Esophagus (tissue), 2 donors: ENCODE results near the gene SUSD4. TPM values are rescaled to one million over a fixed set of nuclear protein-coding genes. Genes with fewer than 3 reads are reported as not detected.

Experiments used
- H3K27ac ChIP-seq, 2 donors: one replicate each; pipeline ENCODE4 v1.5.1; 2013; ENCODE audit warnings: low read depth in 2 of 2, mild to moderate bottlenecking in 2 of 2, inconsistent platforms in 1 of 2, low read length in 1 of 2, moderate library complexity in 1 of 2
- H3K27me3 ChIP-seq, 2 donors: one replicate each; pipeline ENCODE4 v1.6.1; 2013; ENCODE audit warnings: low read length in 2 of 2, control low read depth in 1 of 2, mild to moderate bottlenecking in 1 of 2; ENCODE audit not compliant: insufficient read depth in 2 of 2, control insufficient read depth in 1 of 2
- H3K36me3 ChIP-seq, 2 donors: one replicate each; pipeline ENCODE4 v1.6.1; 2013; ENCODE audit warnings: low read length in 1 of 2; ENCODE audit not compliant: control insufficient read depth in 2 of 2, insufficient read depth in 2 of 2
- H3K4me1 ChIP-seq, 2 donors: one replicate each; pipeline ENCODE4 v1.6.1; 2013; ENCODE audit warnings: low read length in 1 of 2; ENCODE audit not compliant: control insufficient read depth in 2 of 2, insufficient read depth in 2 of 2
- H3K4me3 ChIP-seq, 2 donors: one replicate each; pipeline ENCODE4 v1.5.1; 2013; ENCODE audit warnings: low read length in 2 of 2, mild to moderate bottlenecking in 2 of 2, low read depth in 1 of 2, moderate library complexity in 1 of 2
- H3K9me3 ChIP-seq, 2 donors: one replicate each; pipeline ENCODE4 v1.6.1; 2013; ENCODE audit warnings: mild to moderate bottlenecking in 2 of 2, low read depth in 1 of 2, low read length in 1 of 2, moderate library complexity in 1 of 2; ENCODE audit not compliant: control insufficient read depth in 2 of 2, insufficient read depth in 1 of 2
- WGBS, 2 donors: extraction: QIAGEN DNeasy Blood & Tissue Kit; methylation state at CpG; one replicate each; pipeline ENCODE4 v1.1.7; 2013; 5-methylcytosine and 5-hydroxymethylcytosine counted together
- polyA plus RNA-seq, 2 donors: library from polyadenylated mRNA; stranded (reverse); fragments of 200-250 nt; gene quantifications; one replicate each; pipeline ENCODE4 v1.2.3, GENCODE V29; 2013
- donor health status: healthy with polysubstance abuse.
- donor health status: Bipolar disorder and iron deficiency.

Gene SUSD4
- polyA plus RNA-seq, 2 donors: 39.5 to 50.5 TPM

DNA sequence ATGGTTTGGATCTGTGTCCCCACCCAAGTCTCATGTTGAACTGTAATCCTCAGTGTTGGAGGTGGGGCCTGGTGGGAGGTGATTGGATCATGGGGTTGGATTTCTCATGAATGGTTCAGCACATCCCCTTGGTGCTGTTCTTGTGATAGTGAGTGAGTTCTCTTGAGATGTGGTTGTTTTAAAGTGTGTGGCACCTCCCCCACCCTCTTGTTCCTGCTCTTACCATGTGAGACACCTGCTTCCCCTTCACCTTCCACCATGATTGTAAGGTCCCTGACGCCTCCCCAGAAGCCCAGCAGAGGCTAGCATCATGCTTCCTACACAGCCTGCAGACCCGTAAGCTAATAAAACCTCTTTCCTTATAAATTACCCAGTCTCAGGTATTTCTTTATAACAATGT lies 55.8 kb downstream of the SUSD4 start:
- Histone ChIP-seq H3K36me3 (no peaks in the 10 kb centered on the region), H3K9me3 (no peaks in the 10 kb centered on the region), H3K4me1 (no peaks in the 10 kb centered on the region), H3K27ac (no peak overlapping the region), H3K4me3 (no peak overlapping the region), H3K27me3 (no peaks in the 10 kb centered on the region)
- 78 to 79% methylated on average over 2 of the region's 2 CpGs for WGBS, 2 donors

DNA sequence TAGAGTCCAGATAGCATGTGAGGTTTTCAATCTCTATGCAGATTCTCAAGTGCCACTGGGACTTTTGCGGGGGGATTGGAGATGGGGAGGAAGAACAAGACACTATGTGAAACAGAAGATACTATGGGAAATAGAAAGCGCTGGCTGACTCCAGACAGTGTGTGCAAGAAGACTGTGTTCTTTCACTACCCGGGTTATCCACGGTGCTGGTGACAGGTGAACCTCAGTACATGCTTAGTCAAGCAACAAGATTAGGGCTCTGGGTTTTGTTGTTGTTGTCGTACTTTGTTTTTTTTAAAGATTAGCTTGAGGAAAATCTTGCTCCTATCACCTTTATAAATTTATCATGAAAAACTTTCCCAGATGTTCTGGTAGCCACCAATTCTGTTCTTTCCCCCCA lies 56.4 kb downstream of the SUSD4 start:
- Histone ChIP-seq H3K36me3 (no peaks in the 10 kb centered on the region), H3K4me3 (no peak overlapping the region), H3K27ac (no peak overlapping the region), H3K9me3 (no peaks in the 10 kb centered on the region), H3K4me1 (no peaks in the 10 kb centered on the region), H3K27me3 (no peaks in the 10 kb centered on the region)
- 78 to 90% methylated on average over 5 of the region's 5 CpGs for WGBS, 2 donors

DNA sequence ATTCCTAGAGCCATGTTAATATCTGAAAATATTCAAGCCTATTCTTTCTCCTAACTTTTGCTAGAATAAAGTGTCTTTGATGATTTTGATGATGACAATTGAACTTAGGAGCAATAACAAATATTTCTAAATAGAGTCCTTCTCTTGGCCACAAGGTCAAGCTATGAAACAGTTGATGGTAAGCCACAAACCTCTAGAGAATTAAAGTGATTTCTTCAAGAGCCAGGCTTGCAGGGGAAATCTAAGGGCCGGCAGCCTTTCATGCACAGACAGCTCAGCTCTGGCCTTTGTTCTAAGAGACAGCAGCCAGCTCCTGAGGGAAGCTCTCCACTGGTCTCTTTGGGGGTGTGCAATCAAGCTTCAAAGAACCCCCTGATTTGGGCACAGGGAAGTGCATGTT lies 59.0 kb downstream of the SUSD4 start:
- Histone ChIP-seq H3K36me3 (no peaks in the 10 kb centered on the region), H3K27ac (no peak overlapping the region), H3K4me1 (peaks cover 0 to under 1% of the 10 kb centered on the region in 2 donors), H3K27me3 (no peaks in the 10 kb centered on the region), H3K4me3 (no peak overlapping the region), H3K9me3 (no peaks in the 10 kb centered on the region)
- WGBS, 2 donors: 58 to 68% methylated on average over 1 of the region's 1 CpG

DNA sequence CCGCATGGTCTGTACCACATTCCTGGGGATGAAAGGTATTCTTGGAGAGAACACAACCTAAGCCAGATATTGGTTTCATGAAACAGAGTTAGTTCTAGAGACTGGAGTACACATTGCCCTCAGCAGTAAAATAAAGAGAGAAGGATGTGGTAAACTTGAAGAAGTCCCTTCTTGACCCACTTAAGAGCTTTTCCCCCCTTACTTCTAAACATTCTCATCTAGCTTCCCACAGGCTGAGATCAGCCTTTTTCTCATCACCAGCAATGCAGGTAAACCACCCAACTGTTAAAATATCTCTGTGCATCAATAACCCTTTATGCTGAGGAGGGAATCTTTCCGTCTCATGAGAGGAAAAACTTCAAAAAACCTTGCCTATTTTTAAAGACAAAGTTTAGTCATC lies 62.6 kb downstream of the SUSD4 start:
- peaks cover 1 to 2% of the 10 kb centered on the region in 2 donors for H3K4me1 ChIP-seq
- no peak overlapping the region for H3K4me3 ChIP-seq
- 94 to 96% methylated on average over 2 of the region's 2 CpGs for WGBS, 2 donors
- no peaks in the 10 kb centered on the region for H3K9me3 ChIP-seq
- H3K36me3 ChIP-seq: peaks cover 0 to under 1% of the 10 kb centered on the region in 2 donors
- no peaks in the 10 kb centered on the region for H3K27me3 ChIP-seq
- H3K27ac ChIP-seq: no peak overlapping the region

DNA sequence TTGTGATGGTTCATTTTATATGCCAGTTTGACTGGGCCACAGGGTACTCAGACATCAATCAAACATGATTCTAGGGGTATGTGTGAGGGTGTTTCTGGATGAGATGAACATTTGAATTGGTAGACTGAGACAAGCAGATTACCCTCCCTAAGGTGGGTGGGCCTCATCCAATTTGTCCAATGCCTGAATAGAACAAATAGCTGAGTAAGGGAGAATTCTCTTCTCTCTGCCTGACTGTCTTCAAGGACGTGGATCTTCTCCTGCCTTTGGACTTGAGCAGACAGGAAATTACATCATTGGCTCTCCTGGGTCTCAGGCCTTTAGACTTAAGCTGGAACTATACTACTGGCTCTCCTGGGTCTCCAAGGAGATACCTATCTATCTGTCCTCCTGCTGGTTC lies 64.4 kb downstream of the SUSD4 start:
- no peak overlapping the region for H3K4me3 ChIP-seq
- peaks cover 1 to 2% of the 10 kb centered on the region in 2 donors for H3K4me1 ChIP-seq
- no peaks in the 10 kb centered on the region for H3K27me3 ChIP-seq
- H3K9me3 ChIP-seq: peaks cover 0 to 2% of the 10 kb centered on the region in 2 donors
- peaks cover 0 to 7% of the 10 kb centered on the region in 2 donors for H3K36me3 ChIP-seq
- no peak overlapping the region for H3K27ac ChIP-seq
- 42 to 64% methylated on average over 1 of the region's 1 CpG for WGBS, 2 donors

DNA sequence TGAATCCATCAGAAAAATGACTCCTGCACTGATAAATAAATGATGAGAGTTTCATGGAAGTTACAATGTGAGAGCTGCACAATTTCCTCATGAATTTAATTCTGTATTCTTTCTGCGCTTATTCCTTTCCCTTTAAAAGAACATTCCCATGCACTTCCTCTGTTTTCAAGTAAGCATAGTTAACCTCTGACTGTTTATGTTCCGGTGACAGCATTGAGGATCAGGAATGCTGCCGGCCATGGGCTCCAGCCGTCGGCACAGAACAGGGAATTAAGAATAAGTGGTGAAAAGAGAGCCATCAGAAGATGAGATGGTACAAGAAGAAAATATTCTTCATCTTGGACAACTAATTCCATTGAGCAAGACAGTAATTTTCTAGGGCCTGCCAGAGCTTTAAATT lies 65.3 kb downstream of the SUSD4 start:
- H3K9me3 ChIP-seq: peaks cover 0 to 2% of the 10 kb centered on the region in 2 donors
- 61 to 64% methylated on average over 5 of the region's 5 CpGs for WGBS, 2 donors
- H3K27me3 ChIP-seq: no peaks in the 10 kb centered on the region
- peaks cover 0 to 7% of the 10 kb centered on the region in 2 donors for H3K36me3 ChIP-seq
- peaks cover 1 to 2% of the 10 kb centered on the region in 2 donors for H3K4me1 ChIP-seq
- no peak overlapping the region for H3K27ac ChIP-seq
- no peak overlapping the region for H3K4me3 ChIP-seq

DNA sequence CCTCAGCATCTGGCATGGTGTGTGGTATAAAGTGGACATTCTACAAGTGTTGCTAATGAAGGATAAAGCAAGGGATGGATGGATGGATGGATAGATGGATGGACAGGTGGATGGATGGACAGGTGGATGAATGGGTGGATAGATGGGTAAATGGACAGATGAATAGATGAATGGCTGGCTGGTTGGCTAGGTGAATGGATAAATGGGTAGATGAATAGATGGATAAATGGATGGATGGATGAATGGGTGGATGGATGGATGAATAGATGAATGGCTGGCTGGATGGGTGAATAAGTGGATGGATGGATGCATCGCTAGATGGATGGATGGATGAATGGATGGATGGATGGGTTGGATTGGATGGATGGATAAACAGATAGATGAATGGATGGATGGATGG lies 66.2 kb downstream of the SUSD4 start:
- peaks cover 1 to 2% of the 10 kb centered on the region in 2 donors for H3K4me1 ChIP-seq
- no peak overlapping the region for H3K27ac ChIP-seq
- WGBS, 2 donors: 95 to 98% methylated on average over 1 of the region's 1 CpG
- H3K4me3 ChIP-seq: no peak overlapping the region
- peaks cover 0 to 7% of the 10 kb centered on the region in 2 donors for H3K36me3 ChIP-seq
- peaks cover 0 to 2% of the 10 kb centered on the region in 2 donors for H3K9me3 ChIP-seq
- H3K27me3 ChIP-seq: no peaks in the 10 kb centered on the region

DNA sequence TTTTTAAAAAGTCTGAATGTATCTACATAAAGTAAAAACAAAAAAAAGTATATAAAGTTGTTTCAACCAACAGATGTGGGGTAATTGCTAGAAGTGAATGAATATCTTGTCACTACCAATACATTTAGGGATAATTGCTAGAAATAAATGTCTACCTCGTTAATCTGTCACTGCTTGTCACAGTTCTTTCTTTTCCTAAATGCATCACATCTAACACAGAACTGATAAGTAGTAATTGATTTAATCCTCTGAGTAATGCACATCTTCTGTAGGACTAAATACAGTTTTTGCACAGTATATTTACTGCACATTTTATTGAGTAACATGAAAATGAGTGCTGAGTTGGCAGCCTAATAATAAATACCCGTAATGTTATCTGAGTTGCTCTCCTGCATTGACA lies 72.2 kb downstream of the SUSD4 start:
- Histone ChIP-seq H3K36me3 (peaks cover 0 to 7% of the 10 kb centered on the region in 2 donors), H3K9me3 (peaks cover 0 to 2% of the 10 kb centered on the region in 2 donors), H3K27me3 (no peaks in the 10 kb centered on the region), H3K27ac (no peak overlapping the region), H3K4me1 (no peaks in the 10 kb centered on the region), H3K4me3 (no peak overlapping the region)
- WGBS, 2 donors: 70 to 82% methylated on average over 2 of the region's 2 CpGs

DNA sequence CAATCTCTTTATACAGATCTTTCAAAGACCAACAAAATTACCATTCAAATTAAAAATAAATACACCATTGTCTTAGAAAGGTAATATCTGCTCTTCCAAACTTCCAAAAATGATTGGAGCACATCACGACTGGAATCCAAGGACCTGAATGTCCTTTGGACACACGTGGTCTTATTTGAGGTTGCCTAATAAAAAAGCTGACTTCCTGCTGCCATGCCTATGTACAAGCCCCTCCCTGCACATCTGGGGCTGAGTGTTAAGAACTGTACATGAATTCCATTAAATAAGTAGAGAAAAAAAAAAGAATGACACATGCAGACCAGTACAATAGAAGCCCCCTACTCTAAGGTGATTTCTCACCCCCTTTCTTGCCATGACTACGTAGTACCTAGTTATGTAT lies 73.6 kb downstream of the SUSD4 start:
- Histone ChIP-seq H3K27me3 (no peaks in the 10 kb centered on the region), H3K36me3 (peaks cover 0 to 6% of the 10 kb centered on the region in 2 donors), H3K4me3 (no peak overlapping the region), H3K4me1 (no peaks in the 10 kb centered on the region), H3K9me3 (no peaks in the 10 kb centered on the region), H3K27ac (no peak overlapping the region)
- WGBS, 2 donors: 63 to 69% methylated on average over 3 of the region's 3 CpGs

DNA sequence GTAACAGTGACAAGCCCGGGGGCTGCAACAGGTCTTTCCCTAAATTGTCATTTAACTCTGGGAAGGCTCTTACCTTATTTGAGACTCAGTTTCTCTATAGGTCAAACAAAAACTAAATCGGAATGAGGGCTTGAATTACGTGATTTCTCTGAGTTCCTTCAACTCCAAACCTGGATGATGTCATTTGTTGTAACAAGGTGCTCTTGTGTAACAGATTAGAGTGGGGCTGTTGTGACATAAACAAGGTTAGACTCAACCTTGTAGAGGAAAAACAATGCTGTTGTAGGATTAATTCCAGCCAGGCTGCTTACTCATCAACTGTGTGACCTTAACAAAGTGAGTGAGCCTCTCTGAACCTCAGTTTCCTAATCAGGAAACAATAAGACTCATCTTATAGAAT lies 74.4 kb downstream of the SUSD4 start:
- Histone ChIP-seq H3K4me3 (no peak overlapping the region), H3K27me3 (no peaks in the 10 kb centered on the region), H3K36me3 (peaks cover 0 to 5% of the 10 kb centered on the region in 2 donors), H3K27ac (no peak overlapping the region), H3K9me3 (no peaks in the 10 kb centered on the region), H3K4me1 (no peaks in the 10 kb centered on the region)
- WGBS, 2 donors: 83 to 89% methylated on average over 3 of the region's 3 CpGs
